Measurements from ENCODE around the gene ZNF45. TPM values are rescaled to one million over a fixed set of nuclear protein-coding genes. Genes with fewer than 3 reads are reported as not detected.
A peak's percentile ranks its signal among the peaks of the same experiment; 100 is the strongest.

The ZNF45 gene
- total and polyA plus RNA-seq, 2 of the 13 experiments (the other 11 are each of a cell fraction or from before 2014, with no cell fraction given): 2.4 to 11.3 TPM

DNA sequence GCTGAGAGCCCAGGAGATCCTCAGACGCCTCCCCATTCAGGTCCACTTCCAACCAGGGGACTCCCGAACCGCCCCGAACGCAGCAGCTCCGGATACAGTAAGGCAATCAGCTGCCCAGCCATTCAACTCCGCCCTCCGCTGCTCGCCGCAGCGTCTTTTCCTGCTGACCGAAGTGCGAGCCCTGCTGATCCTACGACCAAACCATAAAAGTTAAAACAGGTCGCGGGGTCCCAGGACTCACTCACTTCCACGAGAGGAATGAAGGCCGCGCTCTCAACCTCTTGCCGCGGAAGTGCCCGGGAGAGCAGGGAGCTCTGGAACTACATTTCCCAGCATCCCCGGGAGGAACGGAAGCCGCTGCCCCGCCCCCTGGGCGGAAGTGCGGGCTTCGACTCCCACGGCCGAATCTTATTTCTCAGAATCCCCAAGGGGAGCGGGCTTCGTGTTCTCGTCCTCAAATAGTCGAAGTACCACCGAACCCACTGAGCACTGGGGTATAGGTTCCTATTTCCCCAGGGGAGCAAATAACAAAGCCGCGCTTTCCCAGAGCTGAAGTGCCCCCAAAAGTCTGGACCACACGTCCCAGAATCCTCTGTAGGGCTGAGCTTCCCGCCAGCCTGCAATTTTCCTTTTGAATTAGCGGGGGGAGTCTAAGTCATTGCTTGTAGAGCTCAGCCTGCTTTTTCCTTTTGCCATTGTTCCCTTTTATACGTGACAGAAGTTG, at the start of gene ZNF45 (continued):
- TF ChIP-seq, protein P1, sequence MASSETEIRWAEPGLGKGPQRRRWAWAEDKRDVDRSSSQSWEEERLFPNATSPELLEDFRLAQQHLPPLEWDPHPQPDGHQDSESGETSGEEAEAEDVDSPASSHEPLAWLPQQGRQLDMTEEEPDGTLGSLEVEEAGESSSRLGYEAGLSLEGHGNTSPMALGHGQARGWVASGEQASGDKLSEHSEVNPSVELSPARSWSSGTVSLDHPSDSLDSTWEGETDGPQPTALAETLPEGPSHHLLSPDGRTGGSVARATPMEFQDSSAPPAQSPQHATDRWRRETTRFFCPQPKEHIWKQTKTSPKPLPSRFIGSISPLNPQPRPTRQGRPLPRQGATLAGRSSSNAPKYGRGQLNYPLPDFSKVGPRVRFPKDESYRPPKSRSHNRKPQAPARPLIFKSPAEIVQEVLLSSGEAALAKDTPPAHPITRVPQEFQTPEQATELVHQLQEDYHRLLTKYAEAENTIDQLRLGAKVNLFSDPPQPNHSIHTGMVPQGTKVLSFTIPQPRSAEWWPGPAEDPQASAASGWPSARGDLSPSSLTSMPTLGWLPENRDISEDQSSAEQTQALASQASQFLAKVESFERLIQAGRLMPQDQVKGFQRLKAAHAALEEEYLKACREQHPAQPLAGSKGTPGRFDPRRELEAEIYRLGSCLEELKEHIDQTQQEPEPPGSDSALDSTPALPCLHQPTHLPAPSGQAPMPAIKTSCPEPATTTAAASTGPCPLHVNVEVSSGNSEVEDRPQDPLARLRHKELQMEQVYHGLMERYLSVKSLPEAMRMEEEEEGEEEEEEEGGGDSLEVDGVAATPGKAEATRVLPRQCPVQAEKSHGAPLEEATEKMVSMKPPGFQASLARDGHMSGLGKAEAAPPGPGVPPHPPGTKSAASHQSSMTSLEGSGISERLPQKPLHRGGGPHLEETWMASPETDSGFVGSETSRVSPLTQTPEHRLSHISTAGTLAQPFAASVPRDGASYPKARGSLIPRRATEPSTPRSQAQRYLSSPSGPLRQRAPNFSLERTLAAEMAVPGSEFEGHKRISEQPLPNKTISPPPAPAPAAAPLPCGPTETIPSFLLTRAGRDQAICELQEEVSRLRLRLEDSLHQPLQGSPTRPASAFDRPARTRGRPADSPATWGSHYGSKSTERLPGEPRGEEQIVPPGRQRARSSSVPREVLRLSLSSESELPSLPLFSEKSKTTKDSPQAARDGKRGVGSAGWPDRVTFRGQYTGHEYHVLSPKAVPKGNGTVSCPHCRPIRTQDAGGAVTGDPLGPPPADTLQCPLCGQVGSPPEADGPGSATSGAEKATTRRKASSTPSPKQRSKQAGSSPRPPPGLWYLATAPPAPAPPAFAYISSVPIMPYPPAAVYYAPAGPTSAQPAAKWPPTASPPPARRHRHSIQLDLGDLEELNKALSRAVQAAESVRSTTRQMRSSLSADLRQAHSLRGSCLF (CRISPR knock-in tag; IDR thresholded peaks at IDR 0.05; ENCODE audit: borderline replicate concordance): no peak
- no peak for TF ChIP-seq PTBP1 (IDR thresholded peaks at IDR 0.05; ENCODE audit: low read depth, low read length, poor library complexity, severe bottlenecking)
- no peak for TF ChIP-seq ZNF839 (CRISPR knock-in tag; IDR thresholded peaks at IDR 0.05; ENCODE audit: borderline replicate concordance)
- no peak for TF ChIP-seq BHLHE40 (IDR thresholded peaks at IDR 0.05; ENCODE audit: low read length)
- peak; percentile 70; the same call in 1 of the 2 replicates for TF ChIP-seq SRY (CRISPR knock-in tag; IDR thresholded peaks at IDR 0.05)
- TF ChIP-seq IKZF4 (CRISPR knock-in tag; IDR thresholded peaks at IDR 0.05; ENCODE audit: borderline replicate concordance, low read depth, not compliant biosample characterization): no peak
- TF ChIP-seq MIER2 (CRISPR knock-in tag; IDR thresholded peaks at IDR 0.05): no peak
- TF ChIP-seq, protein P2, sequence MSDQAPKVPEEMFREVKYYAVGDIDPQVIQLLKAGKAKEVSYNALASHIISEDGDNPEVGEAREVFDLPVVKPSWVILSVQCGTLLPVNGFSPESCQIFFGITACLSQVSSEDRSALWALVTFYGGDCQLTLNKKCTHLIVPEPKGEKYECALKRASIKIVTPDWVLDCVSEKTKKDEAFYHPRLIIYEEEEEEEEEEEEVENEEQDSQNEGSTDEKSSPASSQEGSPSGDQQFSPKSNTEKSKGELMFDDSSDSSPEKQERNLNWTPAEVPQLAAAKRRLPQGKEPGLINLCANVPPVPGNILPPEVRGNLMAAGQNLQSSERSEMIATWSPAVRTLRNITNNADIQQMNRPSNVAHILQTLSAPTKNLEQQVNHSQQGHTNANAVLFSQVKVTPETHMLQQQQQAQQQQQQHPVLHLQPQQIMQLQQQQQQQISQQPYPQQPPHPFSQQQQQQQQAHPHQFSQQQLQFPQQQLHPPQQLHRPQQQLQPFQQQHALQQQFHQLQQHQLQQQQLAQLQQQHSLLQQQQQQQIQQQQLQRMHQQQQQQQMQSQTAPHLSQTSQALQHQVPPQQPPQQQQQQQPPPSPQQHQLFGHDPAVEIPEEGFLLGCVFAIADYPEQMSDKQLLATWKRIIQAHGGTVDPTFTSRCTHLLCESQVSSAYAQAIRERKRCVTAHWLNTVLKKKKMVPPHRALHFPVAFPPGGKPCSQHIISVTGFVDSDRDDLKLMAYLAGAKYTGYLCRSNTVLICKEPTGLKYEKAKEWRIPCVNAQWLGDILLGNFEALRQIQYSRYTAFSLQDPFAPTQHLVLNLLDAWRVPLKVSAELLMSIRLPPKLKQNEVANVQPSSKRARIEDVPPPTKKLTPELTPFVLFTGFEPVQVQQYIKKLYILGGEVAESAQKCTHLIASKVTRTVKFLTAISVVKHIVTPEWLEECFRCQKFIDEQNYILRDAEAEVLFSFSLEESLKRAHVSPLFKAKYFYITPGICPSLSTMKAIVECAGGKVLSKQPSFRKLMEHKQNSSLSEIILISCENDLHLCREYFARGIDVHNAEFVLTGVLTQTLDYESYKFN (CRISPR knock-in tag; conservative IDR thresholded peaks at IDR 0.05): no peak
- TF ChIP-seq SALL1 (CRISPR knock-in tag; IDR thresholded peaks at IDR 0.05): peak; percentile 76; the same call in 1 of the 2 replicates
- no peak for TF ChIP-seq ONECUT2 (CRISPR knock-in tag; IDR thresholded peaks at IDR 0.05)
- TF ChIP-seq, protein P3, sequence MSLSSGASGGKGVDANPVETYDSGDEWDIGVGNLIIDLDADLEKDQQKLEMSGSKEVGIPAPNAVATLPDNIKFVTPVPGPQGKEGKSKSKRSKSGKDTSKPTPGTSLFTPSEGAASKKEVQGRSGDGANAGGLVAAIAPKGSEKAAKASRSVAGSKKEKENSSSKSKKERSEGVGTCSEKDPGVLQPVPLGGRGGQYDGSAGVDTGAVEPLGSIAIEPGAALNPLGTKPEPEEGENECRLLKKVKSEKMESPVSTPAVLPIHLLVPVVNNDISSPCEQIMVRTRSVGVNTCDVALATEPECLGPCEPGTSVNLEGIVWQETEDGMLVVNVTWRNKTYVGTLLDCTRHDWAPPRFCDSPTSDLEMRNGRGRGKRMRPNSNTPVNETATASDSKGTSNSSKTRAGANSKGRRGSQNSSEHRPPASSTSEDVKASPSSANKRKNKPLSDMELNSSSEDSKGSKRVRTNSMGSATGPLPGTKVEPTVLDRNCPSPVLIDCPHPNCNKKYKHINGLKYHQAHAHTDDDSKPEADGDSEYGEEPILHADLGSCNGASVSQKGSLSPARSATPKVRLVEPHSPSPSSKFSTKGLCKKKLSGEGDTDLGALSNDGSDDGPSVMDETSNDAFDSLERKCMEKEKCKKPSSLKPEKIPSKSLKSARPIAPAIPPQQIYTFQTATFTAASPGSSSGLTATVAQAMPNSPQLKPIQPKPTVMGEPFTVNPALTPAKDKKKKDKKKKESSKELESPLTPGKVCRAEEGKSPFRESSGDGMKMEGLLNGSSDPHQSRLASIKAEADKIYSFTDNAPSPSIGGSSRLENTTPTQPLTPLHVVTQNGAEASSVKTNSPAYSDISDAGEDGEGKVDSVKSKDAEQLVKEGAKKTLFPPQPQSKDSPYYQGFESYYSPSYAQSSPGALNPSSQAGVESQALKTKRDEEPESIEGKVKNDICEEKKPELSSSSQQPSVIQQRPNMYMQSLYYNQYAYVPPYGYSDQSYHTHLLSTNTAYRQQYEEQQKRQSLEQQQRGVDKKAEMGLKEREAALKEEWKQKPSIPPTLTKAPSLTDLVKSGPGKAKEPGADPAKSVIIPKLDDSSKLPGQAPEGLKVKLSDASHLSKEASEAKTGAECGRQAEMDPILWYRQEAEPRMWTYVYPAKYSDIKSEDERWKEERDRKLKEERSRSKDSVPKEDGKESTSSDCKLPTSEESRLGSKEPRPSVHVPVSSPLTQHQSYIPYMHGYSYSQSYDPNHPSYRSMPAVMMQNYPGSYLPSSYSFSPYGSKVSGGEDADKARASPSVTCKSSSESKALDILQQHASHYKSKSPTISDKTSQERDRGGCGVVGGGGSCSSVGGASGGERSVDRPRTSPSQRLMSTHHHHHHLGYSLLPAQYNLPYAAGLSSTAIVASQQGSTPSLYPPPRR (CRISPR knock-in tag; IDR thresholded peaks at IDR 0.05; ENCODE audit: borderline replicate concordance): no peak
- peak; percentile 87 for TF ChIP-seq ZNF891 (CRISPR knock-in tag; IDR thresholded peaks at IDR 0.05)
- TF ChIP-seq IKZF1 (IDR thresholded peaks at IDR 0.05): no peak
